ENCODE data around the gene CHTOP.
"Not testable (repeated sequence)": the region's sequence is repeated elsewhere in the genome, so short reads cannot be mapped to it uniquely, and the experiment has no call there.

DNA sequence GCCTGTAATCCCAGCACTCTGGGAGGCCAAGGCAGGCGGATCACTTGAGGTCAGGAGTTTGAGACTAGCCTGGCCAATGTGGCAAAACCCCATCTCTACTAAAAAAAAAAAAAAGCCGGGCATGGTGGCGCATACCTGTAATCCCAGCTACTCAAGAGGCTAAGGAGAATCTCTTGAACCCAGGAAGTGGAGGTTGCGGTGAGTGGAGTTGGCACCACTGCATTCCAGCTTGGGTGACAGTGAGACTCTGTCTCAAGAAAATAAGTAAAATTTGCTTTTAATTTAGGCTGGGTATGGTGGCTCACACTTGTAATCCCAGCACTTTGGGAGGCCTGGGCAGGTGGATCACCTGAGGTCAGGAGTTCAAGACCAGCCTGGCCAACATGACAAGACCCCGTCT lies 6.3 kb downstream of the CHTOP start:
- TF ChIP-seq POLR2AphosphoS5 (IDR thresholded peaks at IDR 0.05; ENCODE audit: low read depth, low read length); POLR2A (IDR thresholded peaks at IDR 0.05; ENCODE audit: low read depth, low read length); TAF1 (IDR thresholded peaks at IDR 0.05; ENCODE audit: borderline replicate concordance, low read depth, low read length): not testable (repeated sequence)

Measured in GM12892 (cell line).